ENCODE data around the gene TAF4.

Gene TAF4

GRCh38 chr20:61938839-61939690, 126.6 kb downstream of the TAF4 start:
- no peaks in the 10 kb centered on the region for H3K4me1 Mint-ChIP-seq

DNA sequence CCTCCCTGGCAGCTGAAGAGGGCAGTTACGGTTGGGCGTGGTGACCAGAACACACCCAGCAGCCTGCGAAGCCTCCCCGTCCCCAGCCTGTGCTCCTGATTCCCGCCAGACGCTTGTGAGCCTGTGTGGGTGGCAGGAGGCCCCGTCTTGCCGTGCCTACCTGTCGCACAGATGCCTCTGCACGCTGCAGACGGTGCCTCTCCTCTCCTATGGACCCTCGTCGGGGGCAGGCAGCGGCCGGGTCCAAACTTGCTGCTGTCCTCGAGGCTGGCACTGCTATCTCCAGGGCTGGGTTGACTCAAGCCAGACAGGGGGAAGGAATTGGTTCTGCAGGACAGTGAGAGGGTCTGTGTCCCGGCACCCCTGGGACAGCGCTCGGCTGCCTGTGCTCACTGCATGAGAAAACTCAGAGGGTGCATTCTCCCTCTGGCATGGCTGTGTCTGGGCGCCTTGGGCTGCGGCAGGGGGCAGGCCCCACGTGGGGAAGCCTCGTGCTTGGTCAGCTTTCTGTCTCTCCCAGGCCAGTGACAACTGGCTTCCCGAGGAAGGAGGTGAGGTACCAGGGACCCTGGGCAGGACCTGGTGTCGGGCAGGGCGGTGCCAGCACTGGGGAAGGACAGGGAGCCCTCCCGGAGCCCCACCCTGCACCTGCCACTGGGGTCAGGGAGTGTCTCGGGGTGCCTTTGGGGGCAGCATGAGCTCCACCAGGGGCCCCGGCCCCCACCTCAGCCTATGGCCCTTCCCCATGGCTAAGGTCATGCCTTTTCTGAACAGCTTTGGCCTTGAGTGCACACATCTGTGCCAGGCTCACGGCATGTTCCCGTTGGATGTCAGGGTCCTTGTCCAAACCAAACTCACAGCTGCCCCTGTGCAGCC, 127.5 kb downstream of the TAF4 start:
- Mint-ChIP-seq H3K27ac (no peak overlapping the region), H3K4me1 (no peaks in the 10 kb centered on the region), H3K4me3 (no peak overlapping the region), H3K9me3 (no peaks in the 10 kb centered on the region), H3K27me3 (peaks cover 1% of the 10 kb centered on the region), H3K36me3 (ENCODE audit: low read depth) (no peaks in the 10 kb centered on the region)
- DNase-seq (no peak), ATAC-seq (no peak)

More at GRCh38 chr20:61938839-61939690, 126.6 kb downstream of the TAF4 start:
- Mint-ChIP-seq H3K4me3 (no peak overlapping the region), H3K9me3 (no peaks in the 10 kb centered on the region), H3K27me3 (peaks cover 1% of the 10 kb centered on the region), H3K36me3 (ENCODE audit: low read depth) (no peaks in the 10 kb centered on the region), H3K27ac (no peak overlapping the region)
- no peak for ATAC-seq
- DNase-seq: no peak

DNA sequence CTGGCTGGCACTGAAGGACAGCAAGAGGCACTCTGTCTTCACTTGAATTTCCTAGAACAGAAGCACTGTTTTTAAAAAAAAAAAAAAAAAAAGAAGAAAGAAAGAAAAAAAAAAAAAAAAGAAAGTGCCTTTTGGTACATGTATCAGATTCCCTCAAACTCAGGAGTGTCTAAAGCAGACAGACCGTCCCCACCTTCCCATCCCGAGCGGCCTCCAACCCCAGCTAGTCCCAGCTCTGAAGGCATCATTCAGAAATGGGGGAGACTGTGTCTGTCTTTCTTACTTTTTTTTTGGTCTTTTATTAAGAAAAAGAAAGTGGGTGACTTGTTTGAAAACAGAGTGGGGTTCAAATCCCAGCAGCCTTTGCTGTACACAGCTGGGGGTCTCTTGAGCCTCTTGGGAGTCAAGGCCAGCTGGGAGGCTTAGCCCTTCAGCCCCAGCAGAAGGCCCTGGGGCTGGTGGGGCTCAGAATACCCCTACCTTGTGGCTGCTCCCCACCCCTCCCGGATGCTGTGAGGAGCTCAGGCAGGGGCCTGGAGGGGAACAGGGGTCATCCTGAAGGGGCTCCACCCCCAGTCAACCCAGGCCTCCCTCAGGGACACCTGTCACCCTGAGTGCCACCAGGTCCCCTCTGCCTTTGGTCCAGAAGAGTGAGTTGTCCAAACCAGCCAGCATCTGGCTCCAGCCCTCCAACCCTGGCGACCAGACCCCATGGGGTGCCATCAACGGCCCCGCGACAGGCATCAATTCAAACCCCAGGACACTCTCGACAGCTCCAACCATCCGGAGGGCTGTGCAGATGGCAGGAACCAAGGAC, 128.3 kb downstream of the TAF4 start:
- H3K36me3 Mint-ChIP-seq (ENCODE audit: low read depth): no peaks in the 10 kb centered on the region
- no peak for ATAC-seq
- no peaks in the 10 kb centered on the region for H3K9me3 Mint-ChIP-seq
- no peaks in the 10 kb centered on the region for H3K4me1 Mint-ChIP-seq
- peaks cover 1% of the 10 kb centered on the region for H3K27me3 Mint-ChIP-seq
- H3K4me3 Mint-ChIP-seq: no peak overlapping the region
- H3K27ac Mint-ChIP-seq: no peak overlapping the region
- DNase-seq: no peak

GRCh38 chr20:61936701-61937131, 129.0 kb downstream of the TAF4 start:
- Mint-ChIP-seq H3K9me3 (no peaks in the 10 kb centered on the region), H3K4me3 (no peak overlapping the region), H3K36me3 (ENCODE audit: low read depth) (no peaks in the 10 kb centered on the region), H3K27me3 (peaks cover 1% of the 10 kb centered on the region), H3K4me1 (no peaks in the 10 kb centered on the region), H3K27ac (no peak overlapping the region)
- ATAC-seq (no peak), DNase-seq (no peak)

DNA sequence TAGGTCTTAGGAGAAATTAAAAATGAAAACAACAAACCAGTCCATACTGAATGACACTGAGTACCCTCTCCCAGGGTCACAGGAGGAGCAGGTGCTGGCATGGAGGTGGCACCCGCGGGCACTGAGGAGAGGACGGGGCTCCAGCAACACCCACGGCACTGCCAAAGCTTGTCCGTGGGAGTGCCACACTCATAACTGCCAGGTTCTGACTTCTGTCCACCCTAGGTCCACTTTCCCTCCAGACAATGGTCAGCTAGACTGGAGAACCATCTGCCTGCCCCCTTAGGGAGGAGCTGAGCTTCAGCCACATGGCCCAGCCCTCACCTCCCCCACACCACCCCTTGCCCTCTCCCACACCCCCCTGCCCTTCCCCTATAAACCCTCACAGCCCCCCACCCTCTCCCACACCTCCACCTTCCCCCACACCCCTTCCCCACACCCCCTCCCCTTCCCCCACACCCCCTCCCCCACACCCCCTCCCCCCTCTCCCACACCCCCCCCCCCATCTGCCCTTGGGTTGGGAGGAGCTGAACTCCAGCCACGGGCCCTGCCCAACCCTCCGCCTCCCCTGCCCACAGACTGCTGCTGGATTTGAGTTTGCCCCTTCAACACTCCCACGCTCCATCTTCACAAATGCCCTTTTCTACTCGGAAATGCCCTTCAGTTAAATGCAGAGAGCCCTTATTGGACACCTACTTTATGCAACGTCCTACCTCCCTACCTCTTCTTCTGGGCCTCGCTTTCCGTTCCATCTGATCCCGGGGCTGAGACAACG, 129.6 kb downstream of the TAF4 start:
- H3K4me3 Mint-ChIP-seq: no peak overlapping the region
- H3K4me1 Mint-ChIP-seq: no peaks in the 10 kb centered on the region
- H3K27me3 Mint-ChIP-seq: peaks cover 1% of the 10 kb centered on the region
- no peak for DNase-seq
- no peak overlapping the region for H3K27ac Mint-ChIP-seq
- no peaks in the 10 kb centered on the region for H3K9me3 Mint-ChIP-seq
- no peaks in the 10 kb centered on the region for H3K36me3 Mint-ChIP-seq (ENCODE audit: low read depth)
- ATAC-seq: no peak

- H3K36me3 Mint-ChIP-seq (ENCODE audit: low read depth): no peaks in the 10 kb centered on the region
- H3K4me3 Mint-ChIP-seq: no peak overlapping the region
- peaks cover 1% of the 10 kb centered on the region for H3K27me3 Mint-ChIP-seq
- DNase-seq: no peak
- H3K27ac Mint-ChIP-seq: no peak overlapping the region
- H3K4me1 Mint-ChIP-seq: no peaks in the 10 kb centered on the region
- ATAC-seq: no peak
- no peaks in the 10 kb centered on the region for H3K9me3 Mint-ChIP-seq
These were observed 130.8 kb downstream of the TAF4 start for GRCh38 chr20:61934716-61935530.

- Mint-ChIP-seq H3K36me3 (ENCODE audit: low read depth) (no peaks in the 10 kb centered on the region), H3K27me3 (peaks cover 1% of the 10 kb centered on the region), H3K27ac (no peak overlapping the region), H3K4me3 (no peak overlapping the region), H3K4me1 (no peaks in the 10 kb centered on the region), H3K9me3 (no peaks in the 10 kb centered on the region)
- no peak for ATAC-seq
- no peak for DNase-seq
These were observed 131.5 kb downstream of the TAF4 start for GRCh38 chr20:61933951-61934715.

DNA sequence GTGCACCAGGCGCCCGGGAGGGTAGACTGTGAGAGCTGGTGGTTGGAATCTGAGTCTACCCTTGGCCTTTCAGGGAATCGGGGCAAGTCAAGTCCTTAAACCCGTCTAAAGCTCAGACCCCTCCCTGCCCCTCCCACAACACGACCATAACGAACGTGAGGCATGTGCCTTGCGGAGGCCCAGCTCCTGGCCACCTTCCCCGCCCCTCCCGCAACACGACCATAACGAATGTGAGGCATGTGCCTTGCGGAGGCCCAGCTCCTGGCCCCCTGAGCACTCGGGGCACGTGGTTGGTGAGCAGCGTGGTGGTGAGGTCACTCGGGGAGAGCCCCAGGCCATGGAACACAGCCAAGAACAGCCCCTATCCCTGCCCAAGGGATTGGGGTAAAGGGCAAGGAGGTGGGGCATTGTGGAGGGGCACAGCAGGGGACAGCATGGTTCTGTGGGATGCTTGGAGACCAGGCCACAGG, 132.2 kb downstream of the TAF4 start:
- H3K4me1 Mint-ChIP-seq: no peaks in the 10 kb centered on the region
- no peak overlapping the region for H3K4me3 Mint-ChIP-seq
- H3K36me3 Mint-ChIP-seq (ENCODE audit: low read depth): no peaks in the 10 kb centered on the region
- H3K27me3 Mint-ChIP-seq: peaks cover 1% of the 10 kb centered on the region
- H3K27ac Mint-ChIP-seq: no peak overlapping the region
- DNase-seq (no peak), ATAC-seq (no peak)
- H3K9me3 Mint-ChIP-seq: no peaks in the 10 kb centered on the region

DNA sequence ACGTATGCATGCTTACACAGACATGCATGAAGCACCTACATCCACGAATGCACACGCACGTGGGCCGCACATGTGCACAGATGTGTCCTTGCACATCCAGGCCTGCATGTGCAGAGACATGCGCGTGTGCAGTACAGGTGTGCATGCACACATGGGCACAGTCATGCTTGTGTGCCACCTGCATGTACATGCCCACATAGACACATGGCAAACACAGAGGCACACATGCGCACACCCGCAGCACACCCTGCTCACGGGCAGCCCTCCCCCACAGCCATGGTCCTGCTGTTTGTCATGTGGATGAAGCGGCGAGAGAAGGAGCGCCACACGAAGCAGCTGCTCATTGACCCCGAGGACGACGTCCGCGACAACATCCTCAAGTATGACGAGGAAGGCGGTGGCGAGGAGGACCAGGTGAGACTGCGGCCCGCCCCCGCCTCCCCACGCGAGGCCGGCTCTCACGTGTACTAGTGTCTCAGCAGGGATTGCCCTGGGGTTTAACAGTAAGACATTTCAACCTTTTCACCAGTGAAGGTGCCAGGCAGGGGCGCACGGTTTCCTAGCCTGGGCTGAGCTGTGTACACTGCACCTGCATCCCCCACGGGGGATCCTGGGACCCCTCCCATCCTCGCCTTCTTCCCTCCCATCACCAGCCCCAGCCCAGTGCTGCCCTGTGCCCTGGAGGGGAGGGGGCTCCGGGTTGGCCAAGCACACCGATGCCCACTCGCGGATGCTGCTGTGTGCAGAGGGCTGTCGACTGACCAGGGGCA, 132.8 kb downstream of the TAF4 start:
- no peak overlapping the region for H3K27ac Mint-ChIP-seq
- H3K9me3 Mint-ChIP-seq: no peaks in the 10 kb centered on the region
- no peak for DNase-seq
- peaks cover 1% of the 10 kb centered on the region for H3K27me3 Mint-ChIP-seq
- H3K4me3 Mint-ChIP-seq: no peak overlapping the region
- no peaks in the 10 kb centered on the region for H3K4me1 Mint-ChIP-seq
- no peak for ATAC-seq
- H3K36me3 Mint-ChIP-seq (ENCODE audit: low read depth): no peaks in the 10 kb centered on the region

- no peak overlapping the region for H3K4me3 Mint-ChIP-seq
- DNase-seq (no peak), ATAC-seq (no peak)
- H3K4me1 Mint-ChIP-seq: no peaks in the 10 kb centered on the region
- no peak overlapping the region for H3K27ac Mint-ChIP-seq
- H3K9me3 Mint-ChIP-seq: no peaks in the 10 kb centered on the region
- peaks cover 1% of the 10 kb centered on the region for H3K27me3 Mint-ChIP-seq
- H3K36me3 Mint-ChIP-seq (ENCODE audit: low read depth): no peaks in the 10 kb centered on the region
These were observed 133.5 kb downstream of the TAF4 start for GRCh38 chr20:61932199-61932592.

- H3K36me3 Mint-ChIP-seq (ENCODE audit: low read depth): no peaks in the 10 kb centered on the region
- no peak overlapping the region for H3K4me3 Mint-ChIP-seq
- no peaks in the 10 kb centered on the region for H3K27me3 Mint-ChIP-seq
- H3K4me1 Mint-ChIP-seq: no peaks in the 10 kb centered on the region
- H3K27ac Mint-ChIP-seq: no peak overlapping the region
- ATAC-seq (no peak), DNase-seq (no peak)
- no peaks in the 10 kb centered on the region for H3K9me3 Mint-ChIP-seq
These were observed 134.0 kb downstream of the TAF4 start for GRCh38 chr20:61931476-61932198.

Data from activated naive CD8-positive, alpha-beta T cell treated with anti-CD3 and anti-CD28 coated beads, Interleukin-2, amount 50 U/mL, for 24 hours (primary cell).